Renal pelvis (tissue), 4 donors: Measurements from ENCODE around the gene TRIM46. TPM values are rescaled to one million over a fixed set of nuclear protein-coding genes. Genes with fewer than 3 reads are reported as not detected.

ENCODE experiments used
- DNase-seq: peaks from one replicate; pipeline ENCODE4 v3.0.0-alpha.2; 2013
- polyA plus RNA-seq, 3 donors: library from polyadenylated mRNA; unstranded; fragments of 120-200 nt; gene quantifications; one replicate each; pipeline ENCODE4 v1.2.1, GENCODE V29; 2013; ENCODE audit not compliant: insufficient read length in 3 of 3

Gene TRIM46
- polyA plus RNA-seq, 3 donors = 3.8 to 5.8 (median 5.8) TPM

DNA sequence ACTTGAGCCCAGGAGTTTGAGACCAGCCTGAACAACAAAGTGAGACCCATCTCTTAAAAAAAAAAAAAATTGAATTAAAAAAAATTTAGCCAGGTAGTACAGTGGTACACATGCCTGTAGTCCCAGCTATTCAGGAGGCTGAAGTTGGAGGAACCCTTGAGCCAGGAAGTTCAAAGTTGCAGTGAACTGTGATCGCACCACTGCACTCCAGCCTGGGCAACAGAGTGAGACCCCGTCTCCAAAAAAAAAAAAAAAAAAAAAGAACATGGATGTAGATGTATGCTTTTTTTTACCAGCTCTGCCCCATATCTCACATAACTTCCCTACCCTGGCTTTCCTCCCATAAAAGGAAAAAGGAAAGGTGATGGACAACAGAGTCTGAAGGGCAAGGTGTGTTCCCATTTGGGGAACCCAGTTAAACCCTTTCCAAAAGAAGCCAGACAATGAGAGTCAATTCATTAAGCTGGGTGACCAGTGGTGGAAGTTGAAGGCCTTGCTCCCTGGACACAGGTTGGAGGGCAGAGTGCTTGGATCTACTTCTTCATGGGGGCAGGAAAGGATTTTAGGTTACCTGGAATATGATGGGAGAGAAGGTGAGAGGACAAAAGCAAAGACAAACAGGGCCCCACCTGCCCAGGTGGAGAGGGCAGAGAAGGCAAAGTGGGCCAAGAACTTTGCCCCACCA lies 3.4 kb upstream of the TRIM46 start:
- no peak for DNase-seq

- no peak for DNase-seq
These were observed 2.8 kb upstream of the TRIM46 start for GRCh38 chr1:155170806-155171205.

GRCh38 chr1:155171836-155172731 lies 1.6 kb upstream of the TRIM46 start:
- no peak for DNase-seq

DNA sequence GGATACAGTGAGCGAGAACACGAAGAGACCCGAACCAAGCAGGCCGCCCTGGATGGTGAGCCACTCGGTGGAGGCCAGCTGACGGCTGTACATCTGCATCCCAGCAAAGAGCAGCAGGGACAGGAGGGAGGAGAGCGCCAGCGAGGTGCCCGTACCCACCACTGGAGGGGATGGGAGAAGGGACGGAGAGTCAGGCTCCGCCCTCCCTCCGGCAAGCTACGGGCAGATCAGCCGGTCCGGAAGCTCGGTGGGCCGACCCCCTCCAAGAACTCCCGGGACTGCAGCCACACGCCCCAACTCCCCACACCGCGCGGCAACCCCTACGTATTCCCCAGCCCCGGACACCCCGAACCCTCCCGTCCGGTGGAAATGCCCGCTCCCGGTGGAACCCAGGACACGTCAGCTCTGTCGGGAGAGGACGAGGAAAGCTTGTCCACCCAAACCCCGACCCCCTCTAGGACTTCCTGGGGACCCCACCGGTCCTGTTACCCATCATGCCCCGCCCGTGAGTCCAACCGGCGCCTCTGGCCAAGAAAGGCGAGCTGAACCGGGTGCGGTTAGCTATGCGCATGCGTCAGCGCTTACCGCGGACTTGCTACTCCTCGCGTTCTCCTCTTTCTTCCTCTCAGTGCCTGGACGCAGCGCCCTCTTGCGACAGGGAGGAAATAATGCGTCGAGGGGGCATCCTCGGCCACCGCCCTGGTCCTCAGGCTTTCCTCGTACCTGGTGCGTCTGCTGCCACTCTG lies 744 bp upstream of the TRIM46 start, which contains the start of gene KRTCAP2:
Gene KRTCAP2 (minus strand): TSS at position 573 of the 746 bp plus-strand sequence. CDS start 80 bp downstream, at position 493.
- DNase-seq = peak; percentile 95

DNA sequence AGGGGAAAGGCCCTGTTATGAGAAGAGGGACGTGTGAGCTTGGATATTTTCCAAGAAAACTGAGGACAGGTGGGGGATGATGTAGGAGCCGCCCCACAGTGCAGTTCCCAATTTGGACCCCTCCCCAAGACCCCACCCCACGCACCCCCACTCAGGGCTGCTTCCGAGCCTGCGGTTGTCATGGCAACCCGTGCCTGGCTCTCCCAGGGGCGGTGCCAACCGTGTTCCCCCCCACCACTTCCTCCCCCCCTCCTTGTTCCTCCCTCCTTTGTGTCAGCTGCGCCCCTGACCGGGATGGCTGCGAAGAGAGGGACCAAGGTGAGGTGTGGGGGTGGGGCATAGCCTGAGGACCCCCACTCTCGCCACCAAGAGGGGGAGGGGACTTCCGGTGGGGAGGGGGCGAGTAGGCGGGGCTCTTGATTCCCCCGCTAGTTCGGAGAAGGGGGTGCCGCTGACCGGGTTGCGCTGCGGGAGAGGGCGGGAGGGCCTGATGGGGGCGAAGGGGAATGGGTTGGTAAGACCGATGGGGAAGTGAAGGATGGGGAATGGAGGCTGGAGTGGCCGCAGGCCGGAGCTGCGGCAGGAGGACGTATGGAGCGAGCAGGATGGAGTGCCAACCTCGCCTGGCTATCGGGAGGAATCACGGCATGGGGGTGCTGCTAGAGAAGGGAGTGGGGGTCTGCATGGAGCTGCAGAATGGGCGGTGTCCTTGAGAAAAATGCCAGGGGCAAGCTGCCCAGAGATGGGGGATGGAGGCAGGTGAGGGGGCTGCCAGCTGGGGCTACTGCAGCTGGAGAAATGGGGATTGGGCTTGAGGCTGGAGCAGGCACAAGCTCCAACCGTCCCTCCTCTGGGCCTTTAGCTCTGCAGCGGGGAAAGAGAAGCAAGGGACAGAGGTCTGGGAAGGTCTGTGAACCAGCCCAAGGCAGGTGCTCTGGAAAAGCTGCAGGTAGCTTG lies 953 bp downstream of the TRIM46 start:
- DNase-seq = peak; percentile 19

- no peak for DNase-seq
These were observed 1.8 kb downstream of the TRIM46 start for GRCh38 chr1:155175281-155175926.

GRCh38 chr1:155175927-155176371 lies 2.3 kb downstream of the TRIM46 start:
- no peak for DNase-seq

DNA sequence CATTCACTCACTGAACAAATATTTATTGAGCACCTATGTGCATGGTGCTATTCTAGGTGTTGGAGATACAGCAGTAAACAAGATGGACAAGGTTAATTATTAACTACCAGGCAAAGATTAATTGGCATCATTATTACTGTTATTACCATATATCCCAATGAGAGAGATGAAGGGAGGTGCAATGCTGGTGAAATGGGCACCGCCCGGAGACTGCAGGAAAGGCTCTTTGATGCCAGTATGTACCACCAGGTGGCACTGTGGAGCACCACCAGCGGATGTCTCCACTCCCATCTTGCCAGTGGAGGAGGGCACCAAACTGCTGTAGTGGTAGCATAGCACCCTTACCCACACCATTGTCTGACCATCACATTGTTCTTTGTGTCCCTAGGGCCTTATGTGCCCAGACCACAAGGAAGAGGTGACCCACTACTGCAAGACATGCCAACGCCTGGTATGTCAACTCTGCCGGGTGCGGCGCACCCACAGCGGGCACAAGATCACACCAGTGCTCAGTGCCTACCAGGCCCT lies 3.0 kb downstream of the TRIM46 start:
- peak; percentile 67 for DNase-seq

DNA sequence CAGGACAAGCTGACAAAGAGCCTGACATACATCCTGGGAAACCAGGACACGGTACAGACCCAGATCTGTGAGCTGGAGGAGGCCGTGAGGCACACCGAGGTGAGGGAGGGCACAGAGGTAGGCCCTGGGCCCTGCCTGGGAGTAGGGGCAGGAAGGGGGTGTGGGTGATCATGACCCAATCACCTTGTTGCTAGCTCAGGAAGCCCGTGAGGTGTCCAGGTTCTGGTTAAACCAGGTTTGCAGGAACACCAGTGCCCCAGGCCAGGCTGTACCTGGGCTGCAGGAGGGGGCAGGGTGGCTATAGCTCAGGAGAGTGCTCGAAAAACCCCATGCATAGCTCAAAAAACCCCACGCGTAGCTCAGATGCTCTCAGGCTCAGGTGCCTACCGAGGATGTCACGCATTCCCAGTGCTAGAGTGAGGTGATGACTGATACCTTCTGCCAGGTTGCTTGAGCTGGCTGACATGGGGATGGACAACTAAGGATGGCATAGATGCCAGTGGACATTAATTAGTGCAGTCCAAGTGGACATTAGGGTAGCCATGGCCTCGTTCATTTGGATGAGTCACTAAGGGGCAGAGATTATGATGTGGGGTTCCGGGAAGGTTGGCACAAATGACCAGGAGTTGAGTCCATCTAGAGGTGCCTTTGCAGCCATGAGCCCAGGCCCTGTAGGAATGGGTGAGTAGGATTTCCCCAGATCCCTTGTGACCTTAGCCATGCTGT lies 3.7 kb downstream of the TRIM46 start:
- DNase-seq = no peak

- DNase-seq = no peak
These were observed 4.3 kb downstream of the TRIM46 start for GRCh38 chr1:155177918-155178281.

DNA sequence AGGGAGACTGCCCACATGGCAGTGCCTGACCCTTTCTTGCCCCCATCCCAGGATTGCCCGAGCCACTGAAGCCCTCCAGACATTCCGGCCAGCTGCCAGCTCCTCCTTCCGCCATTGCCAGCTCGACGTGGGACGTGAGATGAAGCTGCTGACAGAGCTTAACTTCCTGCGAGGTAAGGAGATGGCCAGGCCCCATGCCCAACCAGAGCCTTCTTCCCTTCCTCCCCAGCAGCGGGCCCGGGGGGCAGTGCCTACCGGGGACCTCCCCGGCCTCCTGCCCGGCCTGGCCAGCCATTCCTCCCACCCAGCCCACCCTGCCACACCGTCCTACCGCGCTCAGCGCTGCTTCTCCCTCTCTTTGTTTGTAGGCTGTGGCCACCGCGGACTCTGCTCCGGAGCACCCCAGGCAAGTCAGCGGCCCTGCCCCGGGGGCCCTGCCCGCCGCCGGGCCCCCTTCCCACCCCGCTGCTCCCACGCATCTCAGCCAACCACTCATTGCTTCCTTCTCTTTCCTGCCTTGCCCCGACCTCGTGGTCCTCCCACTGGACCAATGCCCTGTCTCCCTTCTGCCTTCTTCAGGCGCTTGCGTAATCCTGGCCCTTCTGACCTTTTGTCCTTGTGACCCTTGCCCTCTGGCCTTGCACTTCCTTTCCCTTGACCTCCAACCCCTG lies 4.9 kb downstream of the TRIM46 start:
- no peak for DNase-seq

- no peak for DNase-seq
These were observed 5.7 kb downstream of the TRIM46 start for GRCh38 chr1:155179112-155180031.

- no peak for DNase-seq
These were observed 7.9 kb downstream of the TRIM46 start for GRCh38 chr1:155181371-155182051.

- no peak for DNase-seq
These were observed 8.5 kb downstream of the TRIM46 start for GRCh38 chr1:155182052-155182550.

- no peak for DNase-seq
These were observed 10.1 kb downstream of the TRIM46 start for GRCh38 chr1:155183775-155184221.

GRCh38 chr1:155184351-155184811 lies 10.7 kb downstream of the TRIM46 start:
- no peak for DNase-seq
